Hypothalamus (tissue), 51 donors: ENCODE results near the gene SLC7A7.
"Not testable (repeated sequence)": the region's sequence is repeated elsewhere in the genome, so short reads cannot be mapped to it uniquely, and the experiment has no call there.

Experiments
- DNase-seq, 51 donors: peaks; one replicate each; lab custom pipeline; 2025; lab: John Stamatoyannopoulos, UW

The SLC7A7 gene

DNA sequence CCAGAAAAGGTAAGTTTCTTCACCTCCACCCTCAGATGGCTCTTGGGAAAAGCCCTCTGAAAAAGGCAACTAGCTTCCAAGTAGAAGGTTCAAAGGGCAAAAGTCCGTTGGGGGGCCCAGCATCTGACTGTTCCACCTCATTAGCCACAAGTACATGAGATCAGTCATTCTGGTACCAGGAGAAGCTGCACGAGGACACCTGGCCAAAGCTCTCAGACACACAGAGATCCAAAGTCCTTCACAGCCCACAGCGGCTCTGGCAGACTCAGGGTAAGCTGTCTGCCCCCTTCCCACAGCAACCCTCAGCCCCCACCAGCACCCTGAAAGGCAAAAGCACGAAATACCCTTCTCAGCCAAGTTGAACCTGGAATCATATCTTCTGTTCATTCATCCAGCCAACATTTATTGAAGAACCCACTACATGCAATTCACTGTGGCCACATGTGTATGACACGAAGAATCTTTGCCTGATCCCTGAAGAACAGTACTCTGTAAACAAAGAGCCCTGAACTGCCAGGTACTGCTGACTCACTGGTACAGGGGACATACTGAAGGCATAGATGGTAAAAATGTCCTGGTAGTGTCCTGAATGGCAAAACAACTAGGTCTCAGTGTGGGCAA, 19.0 kb downstream of the SLC7A7 start:
- DNase-seq: no peak

DNA sequence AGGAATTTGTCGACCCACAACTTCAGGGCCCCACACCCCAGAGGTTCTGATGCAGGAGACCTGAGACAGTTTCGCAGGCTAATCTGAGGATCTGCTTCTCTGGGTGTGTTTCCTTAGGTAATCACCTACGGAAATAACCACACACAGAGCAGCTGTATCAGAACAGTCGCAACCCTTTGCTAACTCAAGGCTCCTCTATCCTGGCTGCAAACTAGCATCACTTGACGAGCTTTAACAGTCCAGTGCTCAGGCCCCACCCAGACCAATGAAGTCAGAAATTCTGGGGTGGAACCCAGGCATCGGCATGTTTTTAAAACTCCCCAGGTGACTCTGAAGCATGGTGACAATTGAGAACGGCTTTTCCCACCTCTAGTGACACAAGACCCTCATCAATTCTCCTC, 20.7 kb downstream of the SLC7A7 start:
- DNase-seq: no peak

DNA sequence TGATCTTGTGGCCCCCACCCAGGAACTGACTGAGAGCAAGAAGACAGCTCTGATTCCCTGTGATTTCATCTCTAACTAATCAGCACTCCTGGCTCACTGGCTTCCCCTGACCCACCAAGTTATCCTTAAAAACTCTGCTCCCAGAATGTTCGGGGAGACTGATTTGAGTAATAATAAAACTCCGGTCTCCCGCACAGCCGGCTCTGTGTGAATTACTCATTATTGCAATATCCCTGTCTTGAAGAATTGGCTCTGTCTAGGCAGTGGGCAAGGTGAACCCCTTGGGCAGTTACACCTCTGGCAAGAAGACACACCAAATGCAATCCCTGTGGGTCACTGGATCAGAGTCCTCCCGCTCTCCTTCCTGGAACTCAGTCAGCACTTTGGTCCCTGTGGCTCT, 21.3 kb downstream of the SLC7A7 start:
- DNase-seq: no peak

DNA sequence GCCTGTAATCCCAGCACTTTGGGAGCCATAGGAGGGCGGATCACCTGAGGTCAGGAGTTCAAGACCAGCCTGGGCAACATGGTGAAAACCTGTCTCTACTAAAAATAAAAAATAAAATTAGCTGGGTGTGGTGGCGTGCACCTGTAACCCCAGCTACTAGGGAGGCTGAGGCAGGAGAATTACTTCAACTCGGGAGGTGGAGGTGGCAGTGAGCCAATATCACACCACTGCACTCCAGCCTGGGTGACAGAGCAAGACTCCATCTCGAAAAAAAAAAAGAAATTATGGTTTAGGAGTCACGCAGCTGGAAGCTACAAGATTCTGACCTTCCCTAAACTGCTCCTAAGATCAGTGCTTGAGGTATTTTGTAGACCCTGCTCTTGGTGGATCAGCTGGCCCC, 21.7 kb downstream of the SLC7A7 start:
- not testable (repeated sequence) for DNase-seq

DNA sequence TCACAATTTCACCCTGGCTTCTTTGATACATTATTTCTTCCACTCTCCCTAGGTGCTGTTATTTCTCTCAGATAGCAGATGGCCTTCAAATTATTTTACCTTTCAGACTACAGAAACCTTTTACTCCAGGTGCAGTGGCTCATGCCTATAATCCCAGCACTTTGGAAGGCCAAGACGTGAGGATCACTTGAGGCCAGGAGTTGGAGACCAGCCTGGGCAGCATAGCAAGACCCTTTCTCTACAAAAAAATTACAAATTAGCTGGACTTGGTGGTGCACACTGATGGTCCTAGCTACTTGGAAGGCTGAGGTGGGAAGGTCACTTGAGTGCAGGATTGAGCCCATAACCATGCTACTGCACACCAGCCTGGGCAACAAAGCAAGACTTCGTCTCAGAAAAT, 23.1 kb downstream of the SLC7A7 start:
- DNase-seq: no peak

DNA sequence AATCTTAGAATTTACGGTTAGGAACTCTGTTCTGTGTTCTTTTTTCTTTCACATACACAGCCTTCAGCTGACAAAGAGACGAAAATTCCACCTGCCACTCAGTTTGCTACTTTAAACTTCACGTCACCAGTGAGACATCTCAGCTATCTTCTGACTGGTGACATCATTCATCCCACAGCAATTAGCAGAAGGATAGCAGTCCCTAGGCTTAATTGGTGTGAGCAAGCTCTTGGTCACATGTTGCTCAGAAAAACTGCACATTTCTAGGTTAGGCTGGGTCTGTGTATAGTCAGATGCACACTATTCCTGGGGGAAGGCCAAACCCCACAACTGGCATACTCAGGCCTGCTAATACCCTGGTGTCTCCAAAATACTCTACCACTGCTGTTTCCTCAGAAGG, 23.9 kb downstream of the SLC7A7 start:
- DNase-seq: peak in 1 of 51 donors; percentile 9

DNA sequence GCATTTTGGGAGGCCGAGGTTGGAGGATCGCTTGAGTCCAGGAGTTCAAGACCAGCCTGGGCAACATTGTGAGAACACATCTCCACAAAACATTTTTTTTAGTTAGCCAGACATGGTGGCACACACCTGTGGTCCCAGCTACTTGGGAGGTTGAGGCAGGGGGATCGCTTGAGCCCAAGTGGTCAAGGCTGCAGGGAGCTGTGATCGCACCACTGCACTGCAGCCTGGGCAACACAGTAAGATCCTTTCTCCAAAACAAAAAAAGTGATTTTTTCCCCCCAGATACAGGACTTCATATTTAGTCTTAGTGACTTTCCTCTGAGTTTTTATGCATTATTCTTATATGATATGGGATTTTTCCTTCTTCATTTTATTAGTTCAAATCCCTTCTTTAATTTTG, 28.6 kb downstream of the SLC7A7 start:
- DNase-seq: no peak

DNA sequence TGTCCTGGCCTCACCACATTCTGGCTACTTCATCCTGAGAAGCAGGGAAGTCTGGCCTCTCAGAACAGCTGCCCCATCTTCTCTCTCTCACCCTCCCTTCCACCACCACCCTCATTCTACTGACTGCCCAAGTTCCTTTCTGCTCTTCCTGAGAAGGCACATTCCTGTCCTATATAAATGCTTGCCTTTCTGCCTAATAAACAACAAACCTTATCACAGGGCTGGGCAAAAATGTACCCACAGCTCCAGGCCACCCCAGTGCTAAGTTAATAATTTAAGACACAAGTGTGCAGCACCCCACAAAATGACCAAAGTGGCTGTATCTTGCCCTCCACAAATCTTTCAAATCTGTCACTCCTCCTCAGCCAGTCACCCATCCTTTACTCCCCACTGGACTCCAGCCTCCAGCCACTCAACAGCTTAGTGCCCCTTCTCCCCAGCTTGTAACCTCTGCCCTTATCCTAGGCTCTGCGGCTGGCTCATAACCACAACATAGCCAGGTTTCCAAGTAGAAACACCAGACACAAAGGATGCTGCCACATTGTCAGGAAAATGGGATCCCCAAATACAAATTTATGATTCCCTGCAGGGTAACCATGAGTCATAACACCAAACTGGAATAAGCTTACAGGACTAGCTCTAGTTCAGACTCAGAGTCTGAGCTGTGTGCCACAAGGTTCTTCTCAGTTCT, 33.8 kb downstream of the SLC7A7 start:
- DNase-seq: no peak

DNA sequence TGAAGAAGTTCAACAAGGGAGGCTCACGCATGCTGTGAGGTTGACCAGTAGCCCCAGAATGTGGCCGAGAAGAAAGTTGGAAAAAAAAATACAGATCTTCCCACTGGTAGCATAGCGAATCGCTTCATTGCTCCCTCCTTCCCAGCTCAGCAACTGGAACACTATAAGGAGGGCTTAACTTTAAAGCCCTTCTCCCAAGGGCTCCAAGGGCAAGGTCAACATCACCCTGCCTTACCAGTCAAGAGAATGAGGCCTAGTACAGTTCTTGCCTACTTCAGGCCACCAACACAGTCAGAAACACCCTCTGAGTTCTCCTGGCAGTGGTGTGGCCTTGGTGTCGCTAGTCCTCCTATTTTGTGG, 34.3 kb downstream of the SLC7A7 start:
- DNase-seq: no peak

DNA sequence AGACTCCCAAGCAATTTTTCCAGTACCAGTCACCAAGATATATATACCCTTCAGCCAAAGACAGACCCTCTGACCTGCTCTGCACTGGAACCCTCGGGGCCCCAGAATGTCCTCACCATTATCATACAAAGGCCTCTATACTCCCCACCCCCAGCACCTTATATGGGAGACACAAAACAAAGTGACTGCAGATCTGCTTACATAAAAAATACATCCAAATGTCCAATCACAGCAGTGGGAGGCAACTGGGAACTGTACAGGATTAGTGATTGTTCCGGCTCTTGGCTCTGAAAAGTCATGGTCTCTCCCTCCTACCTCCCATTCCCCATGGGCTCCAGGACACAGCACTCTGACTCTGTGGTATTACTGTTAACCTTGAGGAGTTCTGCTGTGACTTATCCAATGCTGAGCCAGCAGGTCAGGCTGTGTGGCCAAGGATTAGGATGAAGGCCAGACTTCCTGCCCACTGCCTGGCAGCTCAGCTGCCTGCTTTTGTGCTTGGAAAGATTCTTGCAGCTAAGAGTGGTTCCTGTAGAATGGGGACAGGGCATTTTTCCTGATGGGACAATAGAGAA, 35.0 kb downstream of the SLC7A7 start:
- peak in 2 of 51 donors; percentile 6 to 30 for DNase-seq

DNA sequence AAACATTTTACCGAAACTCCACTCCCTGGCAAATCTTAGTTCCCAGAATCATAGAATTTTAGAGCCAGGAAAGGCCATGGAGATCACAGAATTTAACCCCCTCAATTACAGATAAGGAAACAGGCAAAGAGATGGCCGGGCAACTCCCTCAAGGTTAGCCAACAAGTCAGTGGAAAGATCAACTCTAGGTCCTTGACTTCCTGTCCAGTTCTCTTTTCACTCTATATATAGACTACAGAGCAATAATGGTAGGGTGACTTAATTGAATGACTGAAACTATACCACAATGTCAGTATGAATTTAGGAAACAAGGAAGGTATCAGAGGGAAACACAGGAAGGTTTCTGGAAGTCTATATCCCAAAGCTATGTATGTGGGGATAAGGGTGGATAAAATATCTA, 37.2 kb downstream of the SLC7A7 start:
- no peak for DNase-seq

DNA sequence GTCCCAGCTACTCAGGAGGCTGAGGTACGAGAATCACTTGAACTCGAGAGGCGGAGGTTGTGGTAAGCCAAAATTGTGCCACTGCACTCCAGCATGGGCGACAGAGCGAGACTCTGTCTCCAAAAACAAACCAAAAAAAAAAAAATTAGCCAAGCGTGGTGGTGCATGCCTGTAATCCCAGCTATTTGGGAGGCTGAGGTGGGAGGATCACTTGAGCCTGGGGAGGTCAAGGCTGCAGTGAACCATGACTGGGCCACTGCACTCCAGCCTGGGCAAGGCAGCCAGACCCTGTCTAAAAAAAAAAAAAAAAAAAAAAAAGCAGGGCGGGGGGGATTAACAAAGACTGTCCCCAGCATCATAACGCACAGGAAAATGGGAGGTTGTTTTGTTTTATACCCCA, 38.4 kb downstream of the SLC7A7 start:
- DNase-seq: not testable (repeated sequence)

DNA sequence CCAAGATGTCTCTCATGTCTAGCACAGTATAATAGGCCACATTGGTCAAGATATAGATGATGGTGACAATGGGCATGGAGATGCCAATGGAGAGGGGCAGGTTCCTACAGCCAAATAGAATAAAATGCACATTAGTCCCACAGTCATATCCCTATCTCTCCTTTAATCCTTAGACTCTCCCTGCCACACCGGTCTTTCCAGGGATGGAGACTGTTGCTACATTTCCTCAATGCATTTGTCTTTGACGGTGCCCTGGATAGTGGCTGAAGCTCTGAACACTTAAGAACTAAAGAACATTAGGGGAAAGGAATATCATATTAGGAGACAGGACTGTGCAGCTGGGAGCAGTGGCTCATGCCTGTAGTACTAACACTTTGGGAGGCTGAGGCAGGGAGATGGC, 39.0 kb downstream of the SLC7A7 start:
- no peak for DNase-seq

DNA sequence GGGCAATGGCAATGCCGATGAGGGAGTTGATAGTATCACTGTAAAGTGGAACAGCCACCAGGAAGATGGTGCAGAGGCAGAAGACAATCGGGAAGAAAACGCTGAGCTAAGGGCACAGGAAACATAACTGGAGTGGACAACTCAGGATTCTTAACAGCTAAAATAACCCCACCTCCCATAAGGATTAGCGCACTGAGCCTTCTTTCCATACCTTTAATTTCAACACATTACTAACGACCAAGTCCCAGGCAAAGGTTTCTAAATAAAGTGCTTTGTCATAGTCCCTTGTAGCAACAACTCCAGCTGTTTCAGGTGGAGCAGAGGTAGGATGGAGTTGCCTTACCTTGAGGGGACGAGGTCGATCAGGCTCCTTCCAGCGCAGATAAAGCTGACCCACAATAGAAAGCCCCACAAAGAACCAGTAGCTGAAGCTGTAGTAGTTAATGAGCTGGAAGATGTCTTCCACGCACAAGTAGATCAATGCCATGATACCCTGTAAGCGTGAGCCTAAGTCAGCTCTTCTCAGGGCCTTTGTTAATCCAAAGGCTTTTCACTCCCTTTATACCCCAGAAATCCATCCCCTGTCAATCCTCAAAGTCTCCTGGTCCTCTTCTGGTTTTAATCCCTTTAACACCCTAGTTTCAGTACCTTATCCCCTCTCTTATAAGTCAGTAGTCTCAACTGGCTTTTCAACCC, 41.1 kb downstream of the SLC7A7 start:
- DNase-seq: no peak

DNA sequence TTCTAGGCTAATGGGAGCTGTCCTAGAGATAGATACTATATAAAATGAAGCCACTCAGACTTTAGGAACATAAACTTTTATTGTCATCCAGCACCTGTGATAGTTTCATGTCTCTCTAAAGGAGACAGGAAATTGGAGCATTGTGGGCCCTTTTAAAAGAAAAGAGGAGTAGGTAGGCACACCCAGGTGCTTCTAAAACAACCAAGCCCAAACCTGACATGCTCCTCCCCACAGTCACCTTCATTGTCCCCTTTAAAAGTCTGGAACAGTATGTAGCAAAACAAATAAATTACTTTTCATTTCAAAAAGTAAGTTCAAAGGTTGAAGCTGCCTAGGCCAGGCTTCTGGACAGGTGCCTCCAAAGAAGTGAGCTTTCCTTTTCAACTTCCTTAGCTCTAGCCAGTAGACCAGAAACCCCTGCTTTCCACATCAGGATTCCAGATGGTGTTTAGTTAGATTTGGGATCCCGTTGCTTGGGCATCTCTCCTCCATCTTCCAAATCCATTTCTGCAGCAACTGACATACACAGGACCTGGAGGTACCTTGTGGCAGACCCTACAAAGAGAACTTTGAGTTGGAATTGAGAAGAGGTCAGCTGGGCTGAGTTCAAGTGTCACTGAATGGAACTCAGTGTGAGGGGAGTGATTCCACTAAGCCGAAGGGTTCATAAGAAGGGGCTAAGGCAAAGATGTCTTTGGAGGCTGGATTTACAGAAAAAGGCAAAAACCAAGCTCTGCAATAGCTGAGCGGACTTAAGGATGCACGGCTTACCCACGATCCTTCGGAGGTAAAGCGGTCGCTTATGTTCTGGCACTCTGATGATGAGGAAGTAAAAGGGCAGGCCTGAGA, 41.8 kb downstream of the SLC7A7 start:
- DNase-seq: no peak

DNA sequence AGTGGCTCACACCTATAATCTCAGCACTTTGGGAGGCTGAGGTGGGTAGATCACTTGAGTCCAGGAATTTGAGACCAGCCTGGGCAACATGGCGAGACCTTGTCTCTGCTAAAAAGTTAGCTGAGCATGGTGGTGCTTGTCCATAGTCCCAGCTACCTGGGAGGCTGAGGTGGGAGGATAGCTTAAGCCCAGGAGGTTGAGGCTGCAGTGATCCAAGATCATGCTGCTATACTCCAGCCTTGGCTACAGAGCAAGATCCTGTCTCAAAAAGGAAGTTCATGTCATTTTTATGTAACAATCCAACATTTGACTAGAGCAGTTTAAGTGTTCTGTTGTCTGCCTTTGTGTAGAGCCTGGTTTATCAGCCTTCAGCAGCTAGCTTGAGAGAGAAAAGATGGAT, 42.5 kb downstream of the SLC7A7 start:
- no peak for DNase-seq

DNA sequence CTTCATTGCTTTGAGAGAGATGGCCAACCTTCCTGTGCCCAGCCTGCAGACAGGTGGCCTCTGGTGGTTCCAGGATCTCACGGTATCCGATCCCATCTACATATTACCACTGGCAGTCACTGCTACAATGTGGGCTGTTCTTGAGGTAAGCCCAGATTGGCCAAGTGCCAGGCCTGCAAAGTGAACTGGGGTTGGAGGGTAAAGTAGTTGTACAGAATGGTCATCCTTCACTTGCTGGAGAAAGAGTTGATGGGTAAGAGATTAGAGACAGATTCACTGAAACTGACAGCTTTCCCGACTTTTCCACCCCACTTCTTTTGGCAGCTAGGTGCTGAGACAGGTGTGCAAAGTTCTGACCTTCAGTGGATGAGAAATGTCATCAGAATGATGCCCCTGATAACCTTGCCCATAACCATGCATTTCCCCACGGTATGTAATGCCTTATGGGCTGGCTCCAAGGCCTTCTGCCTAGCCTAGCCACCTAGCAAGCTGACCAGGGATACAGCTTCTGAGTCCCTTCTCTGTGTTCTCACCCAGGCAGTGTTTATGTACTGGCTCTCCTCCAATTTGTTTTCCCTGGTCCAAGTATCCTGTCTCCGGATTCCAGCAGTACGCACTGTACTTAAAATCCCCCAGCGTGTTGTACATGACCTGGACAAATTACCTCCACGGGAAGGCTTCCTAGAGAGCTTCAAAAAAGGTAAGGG, 44.6 kb downstream of the SLC7A7 start:
- no peak for DNase-seq

DNA sequence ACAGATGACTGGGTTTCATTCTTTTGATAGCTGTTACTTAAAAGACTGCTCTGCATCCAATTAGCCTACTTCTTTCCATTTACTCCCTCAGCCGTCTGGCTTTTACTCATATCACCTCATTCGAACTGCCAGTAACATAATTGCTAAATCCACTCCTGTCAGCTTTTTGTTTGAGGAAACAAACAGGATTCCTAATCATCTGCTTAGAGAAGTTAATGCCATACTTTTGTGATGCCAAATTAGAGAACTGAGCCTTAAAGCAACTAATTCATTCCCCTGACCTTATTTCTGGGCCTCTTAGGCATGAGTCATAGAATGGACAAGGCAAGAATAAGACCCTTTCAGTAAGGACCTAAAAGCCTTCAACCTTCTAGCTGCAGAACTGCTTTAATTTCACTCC, 45.9 kb downstream of the SLC7A7 start:
- no peak for DNase-seq

DNA sequence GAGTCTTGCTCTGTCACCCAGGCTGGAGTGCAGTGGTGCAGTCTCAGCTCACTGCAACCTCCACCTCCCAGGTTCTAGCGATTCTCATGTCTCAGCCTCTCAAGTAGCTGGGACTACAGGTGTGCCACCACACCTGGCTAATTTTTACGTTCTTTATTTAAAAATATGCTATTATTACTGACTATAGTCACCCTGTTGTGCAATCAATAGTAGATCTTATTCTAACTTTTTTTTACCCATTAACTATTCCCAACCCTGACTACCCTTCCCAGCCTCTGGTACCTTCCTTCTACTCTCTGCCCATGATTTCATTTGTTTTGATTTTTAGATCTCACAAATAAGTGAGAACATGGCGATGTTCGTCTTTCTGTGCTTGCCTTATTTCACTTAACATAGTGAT, 46.3 kb downstream of the SLC7A7 start:
- DNase-seq: no peak

DNA sequence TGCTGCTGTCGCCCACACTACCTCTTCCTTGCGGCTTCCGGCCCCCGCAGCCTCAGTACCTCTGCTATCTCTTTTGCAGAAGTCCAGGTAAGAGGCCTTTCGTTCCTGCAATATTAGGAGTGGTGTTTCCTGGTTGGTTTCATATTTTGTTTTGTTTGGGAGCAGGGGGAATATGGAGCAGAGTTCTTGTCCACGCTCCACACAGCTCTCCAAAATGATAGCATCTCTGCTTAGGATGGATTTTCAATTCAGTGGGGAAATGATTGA, 48.0 kb downstream of the SLC7A7 start:
- DNase-seq: no peak
